HL-60 (cell line): ENCODE measurements around the gene CEACAM8.

Source experiments
- GABPA ChIP-seq: IDR thresholded peaks from 2 replicates; pipeline ENCODE4 v1.6.1; 2012; ENCODE audit warnings: low read depth
- POLR2AphosphoS5 ChIP-seq: IDR thresholded peaks from 2 replicates; pipeline ENCODE4 v1.6.1; 2012; ENCODE audit warnings: low read depth
- SPI1 ChIP-seq: IDR thresholded peaks from 2 replicates; pipeline ENCODE4 v1.6.1; 2012; ENCODE audit warnings: low read depth, mild to moderate bottlenecking, borderline replicate concordance
- TF ChIP-seq, protein P1 (sequence below): IDR thresholded peaks from one replicate; pipeline ENCODE4 v1.5.1; 2011; ENCODE audit warnings: low read length, control low read depth, inconsistent platforms; ENCODE audit not compliant: insufficient read depth
- TF ChIP-seq, protein P2 (sequence below): IDR thresholded peaks from 2 replicates; pipeline ENCODE4 v1.6.1; 2012; ENCODE audit warnings: low read depth; ENCODE audit not compliant: insufficient replicate concordance

DNA sequence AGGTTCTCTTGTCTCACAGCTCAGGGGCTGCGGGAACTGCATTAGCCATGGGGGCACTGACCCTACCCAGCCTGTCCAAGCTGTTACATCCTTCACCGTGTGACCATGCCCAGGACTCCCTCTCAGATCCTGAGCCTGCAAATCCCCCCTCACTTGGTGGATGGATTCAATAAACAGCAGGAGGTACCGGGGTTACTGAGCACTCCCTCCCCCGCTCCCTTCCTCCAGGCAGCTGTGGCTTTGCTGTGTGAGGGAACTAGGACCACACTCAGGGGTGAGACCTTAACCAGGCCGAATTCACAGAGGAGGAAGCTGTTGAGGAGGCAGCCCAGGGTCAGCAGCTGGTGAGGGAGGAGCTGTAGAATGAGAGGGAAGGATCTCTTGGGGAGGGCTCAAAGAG lies 39.4 kb downstream of the CEACAM8 start:
- TF ChIP-seq, protein P1, sequence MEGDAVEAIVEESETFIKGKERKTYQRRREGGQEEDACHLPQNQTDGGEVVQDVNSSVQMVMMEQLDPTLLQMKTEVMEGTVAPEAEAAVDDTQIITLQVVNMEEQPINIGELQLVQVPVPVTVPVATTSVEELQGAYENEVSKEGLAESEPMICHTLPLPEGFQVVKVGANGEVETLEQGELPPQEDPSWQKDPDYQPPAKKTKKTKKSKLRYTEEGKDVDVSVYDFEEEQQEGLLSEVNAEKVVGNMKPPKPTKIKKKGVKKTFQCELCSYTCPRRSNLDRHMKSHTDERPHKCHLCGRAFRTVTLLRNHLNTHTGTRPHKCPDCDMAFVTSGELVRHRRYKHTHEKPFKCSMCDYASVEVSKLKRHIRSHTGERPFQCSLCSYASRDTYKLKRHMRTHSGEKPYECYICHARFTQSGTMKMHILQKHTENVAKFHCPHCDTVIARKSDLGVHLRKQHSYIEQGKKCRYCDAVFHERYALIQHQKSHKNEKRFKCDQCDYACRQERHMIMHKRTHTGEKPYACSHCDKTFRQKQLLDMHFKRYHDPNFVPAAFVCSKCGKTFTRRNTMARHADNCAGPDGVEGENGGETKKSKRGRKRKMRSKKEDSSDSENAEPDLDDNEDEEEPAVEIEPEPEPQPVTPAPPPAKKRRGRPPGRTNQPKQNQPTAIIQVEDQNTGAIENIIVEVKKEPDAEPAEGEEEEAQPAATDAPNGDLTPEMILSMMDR, result no peak
- TF ChIP-seq, protein P2, sequence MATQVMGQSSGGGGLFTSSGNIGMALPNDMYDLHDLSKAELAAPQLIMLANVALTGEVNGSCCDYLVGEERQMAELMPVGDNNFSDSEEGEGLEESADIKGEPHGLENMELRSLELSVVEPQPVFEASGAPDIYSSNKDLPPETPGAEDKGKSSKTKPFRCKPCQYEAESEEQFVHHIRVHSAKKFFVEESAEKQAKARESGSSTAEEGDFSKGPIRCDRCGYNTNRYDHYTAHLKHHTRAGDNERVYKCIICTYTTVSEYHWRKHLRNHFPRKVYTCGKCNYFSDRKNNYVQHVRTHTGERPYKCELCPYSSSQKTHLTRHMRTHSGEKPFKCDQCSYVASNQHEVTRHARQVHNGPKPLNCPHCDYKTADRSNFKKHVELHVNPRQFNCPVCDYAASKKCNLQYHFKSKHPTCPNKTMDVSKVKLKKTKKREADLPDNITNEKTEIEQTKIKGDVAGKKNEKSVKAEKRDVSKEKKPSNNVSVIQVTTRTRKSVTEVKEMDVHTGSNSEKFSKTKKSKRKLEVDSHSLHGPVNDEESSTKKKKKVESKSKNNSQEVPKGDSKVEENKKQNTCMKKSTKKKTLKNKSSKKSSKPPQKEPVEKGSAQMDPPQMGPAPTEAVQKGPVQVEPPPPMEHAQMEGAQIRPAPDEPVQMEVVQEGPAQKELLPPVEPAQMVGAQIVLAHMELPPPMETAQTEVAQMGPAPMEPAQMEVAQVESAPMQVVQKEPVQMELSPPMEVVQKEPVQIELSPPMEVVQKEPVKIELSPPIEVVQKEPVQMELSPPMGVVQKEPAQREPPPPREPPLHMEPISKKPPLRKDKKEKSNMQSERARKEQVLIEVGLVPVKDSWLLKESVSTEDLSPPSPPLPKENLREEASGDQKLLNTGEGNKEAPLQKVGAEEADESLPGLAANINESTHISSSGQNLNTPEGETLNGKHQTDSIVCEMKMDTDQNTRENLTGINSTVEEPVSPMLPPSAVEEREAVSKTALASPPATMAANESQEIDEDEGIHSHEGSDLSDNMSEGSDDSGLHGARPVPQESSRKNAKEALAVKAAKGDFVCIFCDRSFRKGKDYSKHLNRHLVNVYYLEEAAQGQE, result no peak
- peak; percentile 54; the same call in 1 of the 2 replicates for TF ChIP-seq POLR2AphosphoS5
- no peak for TF ChIP-seq SPI1
- no peak for TF ChIP-seq GABPA
